ENCODE measurements around the gene DLG2.

Gene DLG2

DNA sequence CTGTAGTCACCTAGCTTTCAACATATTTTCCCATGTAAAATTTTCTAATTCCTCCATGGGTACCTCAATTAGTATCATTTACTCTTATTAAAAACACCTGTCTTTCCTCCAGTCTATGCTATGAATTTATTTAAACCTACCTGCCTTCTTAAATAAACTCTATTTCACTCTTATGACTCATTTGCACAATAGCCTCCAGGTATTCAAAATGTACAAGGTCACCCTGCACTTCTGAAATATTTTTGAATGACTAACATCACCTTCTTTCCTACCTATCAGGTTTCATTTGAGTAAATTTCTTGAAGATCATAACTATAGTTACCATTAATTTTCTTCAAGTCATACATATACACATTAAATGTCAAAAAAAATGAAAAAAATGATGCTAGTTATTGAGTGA, 939.7 kb downstream of the DLG2 start:
- TF ChIP-seq, protein P1, sequence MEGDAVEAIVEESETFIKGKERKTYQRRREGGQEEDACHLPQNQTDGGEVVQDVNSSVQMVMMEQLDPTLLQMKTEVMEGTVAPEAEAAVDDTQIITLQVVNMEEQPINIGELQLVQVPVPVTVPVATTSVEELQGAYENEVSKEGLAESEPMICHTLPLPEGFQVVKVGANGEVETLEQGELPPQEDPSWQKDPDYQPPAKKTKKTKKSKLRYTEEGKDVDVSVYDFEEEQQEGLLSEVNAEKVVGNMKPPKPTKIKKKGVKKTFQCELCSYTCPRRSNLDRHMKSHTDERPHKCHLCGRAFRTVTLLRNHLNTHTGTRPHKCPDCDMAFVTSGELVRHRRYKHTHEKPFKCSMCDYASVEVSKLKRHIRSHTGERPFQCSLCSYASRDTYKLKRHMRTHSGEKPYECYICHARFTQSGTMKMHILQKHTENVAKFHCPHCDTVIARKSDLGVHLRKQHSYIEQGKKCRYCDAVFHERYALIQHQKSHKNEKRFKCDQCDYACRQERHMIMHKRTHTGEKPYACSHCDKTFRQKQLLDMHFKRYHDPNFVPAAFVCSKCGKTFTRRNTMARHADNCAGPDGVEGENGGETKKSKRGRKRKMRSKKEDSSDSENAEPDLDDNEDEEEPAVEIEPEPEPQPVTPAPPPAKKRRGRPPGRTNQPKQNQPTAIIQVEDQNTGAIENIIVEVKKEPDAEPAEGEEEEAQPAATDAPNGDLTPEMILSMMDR (IDR thresholded peaks at IDR 0.05; ENCODE audit: low read depth, low read length) = no peak
- no peak overlapping the region for H3K4me3 ChIP-seq (ENCODE audit: low read depth, low read length)

DNA sequence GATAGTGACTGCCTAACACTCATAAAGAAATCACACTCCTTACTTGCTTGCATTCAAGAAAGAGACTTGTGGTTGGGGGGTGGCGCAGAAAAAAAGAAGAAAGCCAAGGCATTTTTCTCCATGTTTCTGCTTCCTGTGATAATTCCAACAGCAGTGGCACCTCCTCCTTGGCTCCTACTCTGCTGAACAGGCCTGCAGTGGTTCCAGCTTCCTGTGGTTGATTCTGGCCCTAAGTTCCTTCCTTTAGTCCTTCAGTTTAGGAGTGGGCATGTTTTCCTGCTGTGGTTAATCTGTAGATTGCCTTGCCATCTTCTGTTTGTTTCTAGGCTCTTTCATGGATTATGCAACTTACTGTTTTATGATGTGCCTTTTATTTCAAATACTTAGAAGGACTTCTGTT, 940.4 kb downstream of the DLG2 start:
- TF ChIP-seq, protein P1 (IDR thresholded peaks at IDR 0.05; ENCODE audit: low read depth, low read length) = no peak
- H3K4me3 ChIP-seq (ENCODE audit: low read depth, low read length) = no peak overlapping the region

DNA sequence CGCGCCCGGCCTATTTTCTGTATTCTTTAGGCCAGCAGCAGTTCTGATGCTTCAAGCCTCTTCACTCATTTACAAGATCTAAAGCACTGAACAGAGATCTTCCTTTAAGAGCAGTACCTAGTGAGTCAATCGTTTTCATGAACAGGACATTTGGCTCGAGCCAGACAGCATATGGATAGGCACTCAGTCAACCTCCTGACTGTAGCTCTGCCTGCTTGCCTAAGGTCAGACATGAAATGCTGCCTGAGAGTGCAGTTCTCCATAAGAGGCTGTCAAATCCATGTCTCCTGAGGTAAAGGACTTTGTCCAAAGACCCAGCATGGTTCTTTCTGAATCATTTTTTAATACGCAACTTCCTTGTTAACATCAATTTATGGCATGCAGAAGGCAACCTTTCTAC, 941.2 kb downstream of the DLG2 start:
- no peak overlapping the region for H3K4me3 ChIP-seq (ENCODE audit: low read depth, low read length)
- TF ChIP-seq, protein P1 (IDR thresholded peaks at IDR 0.05; ENCODE audit: low read depth, low read length) = no peak

DNA sequence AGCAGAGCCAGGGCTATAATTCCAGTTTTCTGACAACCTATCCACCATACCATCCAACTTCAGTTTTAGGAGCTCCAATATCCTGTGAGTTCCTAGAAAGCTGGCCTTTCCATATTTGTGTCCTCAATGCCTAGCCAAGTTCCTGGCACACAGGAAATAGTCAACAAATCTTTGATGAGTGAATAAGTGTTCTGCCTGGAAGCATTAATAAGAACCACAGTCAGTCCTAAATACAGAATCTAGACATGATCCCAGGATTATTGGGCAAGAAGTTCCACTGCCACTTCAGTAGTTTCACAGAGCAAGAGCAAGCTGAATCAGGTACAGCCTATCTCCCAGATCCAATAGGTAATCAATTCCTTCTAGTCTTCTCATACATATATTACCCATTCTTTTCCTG, 942.0 kb downstream of the DLG2 start:
- TF ChIP-seq, protein P1 (IDR thresholded peaks at IDR 0.05; ENCODE audit: low read depth, low read length) = no peak
- H3K4me3 ChIP-seq (ENCODE audit: low read depth, low read length) = no peak overlapping the region

DNA sequence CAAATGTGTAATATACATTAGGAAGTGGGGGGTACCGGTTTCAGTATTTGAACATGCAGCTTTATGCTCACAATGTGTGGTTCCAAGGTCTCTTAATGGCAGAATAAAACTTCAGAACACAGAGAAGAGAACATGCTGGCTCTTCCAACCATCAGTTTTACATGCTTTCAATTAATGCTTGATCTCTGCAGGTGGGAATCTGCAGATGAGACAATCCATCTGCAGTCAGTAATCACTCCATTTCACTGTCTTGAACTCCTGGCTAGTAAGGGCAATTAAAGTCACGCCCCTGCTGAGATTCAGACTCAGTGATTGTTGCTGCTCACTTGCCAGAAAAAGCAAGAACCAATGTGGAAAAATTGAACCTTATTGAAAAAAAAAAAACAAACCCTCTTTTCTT, 945.7 kb downstream of the DLG2 start:
- no peak overlapping the region for H3K4me3 ChIP-seq (ENCODE audit: low read depth, low read length)
- TF ChIP-seq, protein P1 (IDR thresholded peaks at IDR 0.05; ENCODE audit: low read depth, low read length) = no peak

DNA sequence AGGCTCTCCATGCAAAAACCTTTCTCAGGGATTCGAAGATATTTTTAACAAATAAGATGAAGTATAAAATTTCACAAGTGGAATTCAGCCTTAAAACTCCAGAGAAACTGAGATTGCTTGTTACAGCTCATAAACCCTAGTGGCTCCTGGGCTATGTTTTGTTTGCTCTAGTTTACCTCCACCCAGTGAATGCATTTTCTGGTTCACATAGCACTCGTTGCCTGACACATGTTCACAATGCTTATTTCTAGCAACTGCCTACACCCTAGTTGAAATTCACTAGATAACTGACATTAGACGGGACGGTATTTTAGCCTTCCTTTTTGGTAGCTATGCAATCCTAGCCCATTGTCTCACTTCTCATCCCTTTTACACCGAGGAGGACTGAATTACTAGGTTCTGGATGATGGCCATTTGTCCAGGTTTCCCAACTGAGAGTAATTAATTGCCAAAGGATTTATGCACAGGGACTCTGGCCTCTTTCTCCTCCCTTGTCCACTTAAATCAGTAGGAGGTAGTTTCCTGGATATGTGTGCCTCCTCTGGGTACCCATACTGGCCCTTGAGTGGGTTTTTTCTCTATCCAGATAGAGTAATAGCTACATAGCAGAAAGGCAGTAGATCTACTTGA, 951.6 kb downstream of the DLG2 start:
- TF ChIP-seq, protein P1 (IDR thresholded peaks at IDR 0.05; ENCODE audit: low read depth, low read length) = no peak
- H3K4me3 ChIP-seq (ENCODE audit: low read depth, low read length) = no peak overlapping the region

DNA sequence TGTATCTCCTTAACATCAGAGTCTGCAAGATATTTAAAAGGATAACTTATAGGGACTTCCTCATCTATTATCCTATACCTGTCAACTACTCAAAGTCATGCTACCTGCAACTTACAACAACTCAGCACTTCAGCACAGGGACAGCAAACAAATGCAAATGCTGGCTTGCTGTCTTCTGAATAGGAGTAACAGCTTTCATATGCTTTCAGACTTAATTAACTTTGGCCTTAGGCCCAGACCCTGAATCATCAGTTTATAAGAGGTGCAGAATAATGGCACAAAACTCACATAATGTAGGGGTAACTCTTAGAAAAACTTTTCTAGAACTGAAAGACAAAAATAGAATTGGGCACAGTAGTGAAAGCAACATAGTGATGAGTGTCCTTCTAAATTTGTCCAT, 953.4 kb downstream of the DLG2 start:
- no peak overlapping the region for H3K4me3 ChIP-seq (ENCODE audit: low read depth, low read length)
- TF ChIP-seq, protein P1 (IDR thresholded peaks at IDR 0.05; ENCODE audit: low read depth, low read length) = no peak

Data from WI38 (cell line).